Activated CD4-positive, alpha-beta T cell treated with anti-CD3 and anti-CD28 coated beads for 36 hours (primary cell): Measurements from ENCODE around the gene GRIK1. TPM values are rescaled to one million over a fixed set of nuclear protein-coding genes. Genes with fewer than 3 reads are reported as not detected.

Source experiments
- ATAC-seq: fragments of 200-7000 bp; cut with Tn5 transposase; one replicate; pipeline ENCODE4 v1.10.0; 2021; ENCODE audit warnings: mild to moderate bottlenecking, moderate library complexity
- CTCF ChIA-PET: fragments of 350-600 bp; sonication (Branson Sonifier 250); formaldehyde crosslinking; loops from one replicate; lab custom pipeline; 2021; ENCODE audit warnings: antibody characterized with exemption; lab: Charles Lee
- POLR2A ChIA-PET: fragments of 350-600 bp; sonication (Branson Sonifier 250); formaldehyde crosslinking; loops from one replicate; lab custom pipeline; 2021; ENCODE audit warnings: antibody characterized with exemption, inconsistent platforms; lab: Charles Lee
- DNase-seq: peaks from one replicate; pipeline ENCODE4 v3.0.0-alpha.2; 2020
- H3K27ac Mint-ChIP-seq: one replicate; pipeline ENCODE4 v1.8.0; 2021; ENCODE audit warnings: mixed read lengths
- H3K27me3 Mint-ChIP-seq: one replicate; pipeline ENCODE4 v1.8.0; 2021; ENCODE audit warnings: mixed read lengths
- H3K36me3 Mint-ChIP-seq: one replicate; pipeline ENCODE4 v1.8.0; 2021; ENCODE audit warnings: low read depth, mixed read lengths
- H3K4me1 Mint-ChIP-seq: one replicate; pipeline ENCODE4 v1.8.0; 2021; ENCODE audit warnings: mixed read lengths
- H3K4me3 Mint-ChIP-seq: one replicate; pipeline ENCODE4 v1.8.0; 2021; ENCODE audit warnings: mild to moderate bottlenecking, moderate library complexity, mixed read lengths
- H3K9me3 Mint-ChIP-seq: one replicate; pipeline ENCODE4 v1.8.0; 2021; ENCODE audit warnings: low read depth, mixed read lengths
- intact Hi-C, 2 experiments: fragments of 100-400 bp; cut with DNase I in 1 of 2; cut with micrococcal nuclease in 1 of 2; formaldehyde crosslinking; loops; one replicate each; pipeline versions ENCODE4 v1.14.2 to v1.15.1; 2022 to 2024; cut with DNase I, micrococcal nuclease
- total RNA-seq, 2 experiments: library from RNA; stranded (reverse); gene quantifications; one replicate each; pipeline ENCODE4 v1.2.3, GENCODE V29; 2021

Gene GRIK1
- total RNA-seq, 2 experiments from 2014 or later = not detected

- ATAC-seq = no peak
- Mint-ChIP-seq H3K27me3 (peaks cover 3% of the 10 kb centered on the region), H3K27ac (no peak overlapping the region), H3K9me3 (no peaks in the 10 kb centered on the region), H3K4me1 (no peaks in the 10 kb centered on the region), H3K36me3 (no peaks in the 10 kb centered on the region), H3K4me3 (no peak overlapping the region)
- no peak for DNase-seq
- CTCF ChIA-PET = no interaction called here
- intact Hi-C loops = no loop called here
- POLR2A ChIA-PET = no interaction called here
Measured at GRCh38 chr21:29712818-29713217, 227.0 kb downstream of the GRIK1 start.

- ATAC-seq (no peak), DNase-seq (no peak)
- peaks cover 3% of the 10 kb centered on the region for H3K27me3 Mint-ChIP-seq
- no peaks in the 10 kb centered on the region for H3K36me3 Mint-ChIP-seq
- POLR2A ChIA-PET = no interaction called here
- intact Hi-C loops = no loop called here
- no peak overlapping the region for H3K4me3 Mint-ChIP-seq
- CTCF ChIA-PET = interaction anchor here (0.8 kb wide), 1 partner anchor 14 kb away, joined by 3 read pairs; no protein-coding TSS in a partner anchor
- no peak overlapping the region for H3K27ac Mint-ChIP-seq
- no peaks in the 10 kb centered on the region for H3K9me3 Mint-ChIP-seq
- H3K4me1 Mint-ChIP-seq = no peaks in the 10 kb centered on the region
Measured at GRCh38 chr21:29711236-29711635, 228.6 kb downstream of the GRIK1 start.

GRCh38 chr21:29710498-29710897, 229.3 kb downstream of the GRIK1 start:
- ATAC-seq (no peak), DNase-seq (no peak)
- Mint-ChIP-seq H3K9me3 (no peaks in the 10 kb centered on the region), H3K27ac (no peak overlapping the region), H3K4me1 (no peaks in the 10 kb centered on the region), H3K27me3 (peaks cover 3% of the 10 kb centered on the region), H3K36me3 (no peaks in the 10 kb centered on the region), H3K4me3 (no peak overlapping the region)
- CTCF ChIA-PET = no interaction called here
- intact Hi-C loops = no loop called here
- POLR2A ChIA-PET = no interaction called here

- no peaks in the 10 kb centered on the region for H3K27me3 Mint-ChIP-seq
- ChIA-PET POLR2A (no interaction called here), CTCF (no interaction called here)
- intact Hi-C loops = no loop called here
- H3K4me1 Mint-ChIP-seq = no peaks in the 10 kb centered on the region
- no peak for DNase-seq
- no peak for ATAC-seq
- H3K27ac Mint-ChIP-seq = no peak overlapping the region
- no peaks in the 10 kb centered on the region for H3K9me3 Mint-ChIP-seq
- no peak overlapping the region for H3K4me3 Mint-ChIP-seq
- no peaks in the 10 kb centered on the region for H3K36me3 Mint-ChIP-seq
Measured at GRCh38 chr21:29708401-29708800, 231.4 kb downstream of the GRIK1 start.

GRCh38 chr21:29704719-29705118, 235.1 kb downstream of the GRIK1 start:
- H3K4me3 Mint-ChIP-seq = no peak overlapping the region
- intact Hi-C loops = no loop called here
- no peak overlapping the region for H3K27ac Mint-ChIP-seq
- CTCF ChIA-PET = no interaction called here
- POLR2A ChIA-PET = no interaction called here
- H3K9me3 Mint-ChIP-seq = no peaks in the 10 kb centered on the region
- H3K27me3 Mint-ChIP-seq = no peaks in the 10 kb centered on the region
- DNase-seq (no peak), ATAC-seq (no peak)
- H3K4me1 Mint-ChIP-seq = no peaks in the 10 kb centered on the region
- H3K36me3 Mint-ChIP-seq = no peaks in the 10 kb centered on the region

- no peaks in the 10 kb centered on the region for H3K4me1 Mint-ChIP-seq
- H3K36me3 Mint-ChIP-seq = no peaks in the 10 kb centered on the region
- POLR2A ChIA-PET = no interaction called here
- ATAC-seq = no peak
- H3K9me3 Mint-ChIP-seq = no peaks in the 10 kb centered on the region
- intact Hi-C loops = no loop called here
- CTCF ChIA-PET = no interaction called here
- H3K27ac Mint-ChIP-seq = no peak overlapping the region
- no peak overlapping the region for H3K4me3 Mint-ChIP-seq
- no peak for DNase-seq
- H3K27me3 Mint-ChIP-seq = no peaks in the 10 kb centered on the region
Measured at GRCh38 chr21:29701676-29702075, 238.1 kb downstream of the GRIK1 start.

- Mint-ChIP-seq H3K36me3 (no peaks in the 10 kb centered on the region), H3K27ac (no peak overlapping the region), H3K4me1 (no peaks in the 10 kb centered on the region), H3K4me3 (no peak overlapping the region), H3K27me3 (no peaks in the 10 kb centered on the region), H3K9me3 (no peaks in the 10 kb centered on the region)
- DNase-seq (no peak), ATAC-seq (no peak)
- CTCF ChIA-PET = interaction anchor here (0.6 kb wide), 1 partner anchor 51 kb away, joined by 3 read pairs; no protein-coding TSS in a partner anchor
- POLR2A ChIA-PET = no interaction called here
- intact Hi-C loops = no loop called here
Measured at GRCh38 chr21:29697555-29698193, 242.1 kb downstream of the GRIK1 start.

GRCh38 chr21:29696937-29697336, 242.9 kb downstream of the GRIK1 start:
- intact Hi-C loops = no loop called here
- no peaks in the 10 kb centered on the region for H3K27me3 Mint-ChIP-seq
- DNase-seq (no peak), ATAC-seq (no peak)
- ChIA-PET POLR2A (no interaction called here), CTCF (no interaction called here)
- no peaks in the 10 kb centered on the region for H3K36me3 Mint-ChIP-seq
- no peak overlapping the region for H3K27ac Mint-ChIP-seq
- H3K4me3 Mint-ChIP-seq = no peak overlapping the region
- no peaks in the 10 kb centered on the region for H3K4me1 Mint-ChIP-seq
- H3K9me3 Mint-ChIP-seq = no peaks in the 10 kb centered on the region

GRCh38 chr21:29691616-29692491, 247.9 kb downstream of the GRIK1 start:
- no peak overlapping the region for H3K27ac Mint-ChIP-seq
- ChIA-PET CTCF (interaction anchor here (1.7 kb wide), 1 partner anchor 214 kb away, joined by 3 read pairs; no protein-coding TSS in a partner anchor), POLR2A (no interaction called here)
- H3K4me3 Mint-ChIP-seq = no peak overlapping the region
- no peaks in the 10 kb centered on the region for H3K36me3 Mint-ChIP-seq
- DNase-seq (no peak), ATAC-seq (no peak)
- peaks cover 6% of the 10 kb centered on the region for H3K27me3 Mint-ChIP-seq
- H3K4me1 Mint-ChIP-seq = no peaks in the 10 kb centered on the region
- no peaks in the 10 kb centered on the region for H3K9me3 Mint-ChIP-seq
- intact Hi-C loops = no loop called here

GRCh38 chr21:29689753-29690152, 250.0 kb downstream of the GRIK1 start:
- Mint-ChIP-seq H3K4me3 (no peak overlapping the region), H3K27ac (no peak overlapping the region), H3K9me3 (no peaks in the 10 kb centered on the region), H3K36me3 (no peaks in the 10 kb centered on the region), H3K4me1 (no peaks in the 10 kb centered on the region), H3K27me3 (peaks cover 9% of the 10 kb centered on the region)
- no peak for DNase-seq
- no peak for ATAC-seq
- CTCF ChIA-PET = no interaction called here
- intact Hi-C loops = no loop called here
- POLR2A ChIA-PET = no interaction called here

GRCh38 chr21:29684106-29684505, 255.7 kb downstream of the GRIK1 start:
- Mint-ChIP-seq H3K36me3 (no peaks in the 10 kb centered on the region), H3K4me1 (no peaks in the 10 kb centered on the region), H3K27ac (no peak overlapping the region), H3K4me3 (no peak overlapping the region), H3K27me3 (peaks cover 6% of the 10 kb centered on the region), H3K9me3 (no peaks in the 10 kb centered on the region)
- no peak for ATAC-seq
- no peak for DNase-seq
- intact Hi-C loops = no loop called here
- CTCF ChIA-PET = interaction anchor here (0.7 kb wide), 2 partner anchors 25 to 121 kb away, joined by 4 read pairs; no protein-coding TSS in a partner anchor
- POLR2A ChIA-PET = no interaction called here

- ATAC-seq = no peak
- Mint-ChIP-seq H3K27me3 (peaks cover 4% of the 10 kb centered on the region), H3K4me3 (no peak overlapping the region), H3K9me3 (no peaks in the 10 kb centered on the region), H3K36me3 (no peaks in the 10 kb centered on the region), H3K27ac (no peak overlapping the region), H3K4me1 (no peaks in the 10 kb centered on the region)
- POLR2A ChIA-PET = no interaction called here
- DNase-seq = no peak
- CTCF ChIA-PET = interaction anchor here (0.6 to 0.9 kb wide), 2 partner anchors 13 to 66 kb away, joined by 3 to 4 read pairs; no protein-coding TSS in a partner anchor
- intact Hi-C loops = no loop called here
Measured at GRCh38 chr21:29682800-29683199, 257.0 kb downstream of the GRIK1 start.
